GM10248 (cell line): ENCODE results near the gene HSD17B4.
"Not testable (repeated sequence)": the region's sequence is repeated elsewhere in the genome, so short reads cannot be mapped to it uniquely, and the experiment has no call there.

Experiments used
- CTCF ChIA-PET: fragments of 300-600 bp; sonication (Branson Sonifier 250); formaldehyde crosslinking; extraction: SDS; loops from one replicate; lab custom pipeline; 2021; ENCODE audit warnings: antibody characterized with exemption; lab: Yijun Ruan, JAX
- POLR2A ChIA-PET: fragments of 350-650 bp; sonication (Branson Sonifier 250); formaldehyde crosslinking; extraction: SDS; loops from one replicate; lab custom pipeline; 2020; ENCODE audit warnings: antibody characterized with exemption; lab: Yijun Ruan, JAX
- DNase-seq: peaks from one replicate; pipeline ENCODE4 v3.0.0; 2012; ENCODE audit errors: extremely low spot score
- CTCF ChIP-seq: IDR thresholded peaks from 2 replicates; pipeline ENCODE4 v1.5.1; 2012; ENCODE audit warnings: mild to moderate bottlenecking, low read depth; ENCODE audit errors: extremely low read depth, missing control alignments, control extremely low read depth

The HSD17B4 gene

GRCh38 chr5:119409235-119409815 lies 43.0 kb upstream of the HSD17B4 start:
- ChIA-PET POLR2A (no interaction called here), CTCF (interaction anchor here (0.5 to 10.2 kb wide), 21 partner anchors 9 to 423 kb away, joined by 3 to 171 read pairs (median 4); partner anchors contain the start of genes DTWD2 and TNFAIP8)
- no peak for DNase-seq
- TF ChIP-seq CTCF, result peak; percentile 50

DNA sequence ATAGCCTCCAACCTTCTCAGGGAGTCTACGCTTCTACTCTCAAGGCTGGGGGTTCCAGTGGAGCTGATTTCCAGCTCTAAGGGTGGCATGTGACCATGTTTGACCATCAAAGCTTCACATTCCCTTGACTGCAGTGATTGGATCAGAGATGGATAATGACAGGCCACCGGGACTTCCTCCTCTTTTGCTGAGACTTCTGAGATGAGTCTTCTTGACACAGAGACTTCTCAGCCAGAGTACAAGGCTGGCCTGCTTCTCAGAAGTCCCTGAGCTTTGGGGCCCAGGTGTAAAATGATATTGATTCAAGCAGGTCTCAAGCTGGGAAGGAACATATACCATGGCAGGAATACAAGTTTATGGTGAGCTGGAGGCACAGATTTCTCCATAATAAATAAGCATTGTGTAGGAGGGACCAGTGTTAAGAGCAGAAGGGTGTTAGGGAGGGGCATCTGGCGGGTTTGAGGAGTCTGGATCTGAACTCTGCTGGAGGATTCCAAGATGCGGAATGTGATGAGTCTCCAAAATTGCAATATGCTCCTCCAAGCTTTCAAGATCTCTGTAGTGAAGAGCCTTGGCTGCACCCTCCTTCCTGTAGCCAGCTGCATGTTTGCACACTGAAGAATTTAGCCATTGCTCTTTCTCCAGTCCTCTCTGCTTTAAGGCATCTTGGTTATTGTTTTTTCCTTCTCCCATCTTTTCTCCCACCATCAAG lies 41.7 kb upstream of the HSD17B4 start:
- TF ChIP-seq CTCF, result no peak
- DNase-seq, result no peak
- ChIA-PET POLR2A (interaction anchor here (1.5 kb wide), 1 partner anchor 43 kb away, joined by 4 read pairs; no protein-coding TSS in a partner anchor), CTCF (interaction anchor here (0.8 to 10.2 kb wide), 37 partner anchors 8 to 424 kb away, joined by 3 to 171 read pairs (median 10); partner anchors contain the start of genes DMXL1, DTWD2 and TNFAIP8)

- peak; percentile 91 for TF ChIP-seq CTCF
- ChIA-PET CTCF (interaction anchor here (0.8 to 10.2 kb wide), 64 partner anchors 11 to 552 kb away, joined by 3 to 171 read pairs (median 6); partner anchors contain the start of genes DMXL1, DTWD2 and TNFAIP8), POLR2A (interaction anchor here (1.5 kb wide), 1 partner anchor 44 kb away, joined by 4 read pairs; no protein-coding TSS in a partner anchor)
- peak; percentile 45 for DNase-seq
Observed at GRCh38 chr5:119411361-119412278, 40.7 kb upstream of the HSD17B4 start.

- DNase-seq, result no peak
- ChIA-PET POLR2A (no interaction called here), CTCF (interaction anchor here (0.7 to 10.2 kb wide), 66 partner anchors 10 to 553 kb away, joined by 3 to 171 read pairs (median 6); partner anchors contain the start of genes DMXL1, DTWD2 and TNFAIP8)
- no peak for TF ChIP-seq CTCF
Observed at GRCh38 chr5:119412279-119413227, 39.7 kb upstream of the HSD17B4 start.

DNA sequence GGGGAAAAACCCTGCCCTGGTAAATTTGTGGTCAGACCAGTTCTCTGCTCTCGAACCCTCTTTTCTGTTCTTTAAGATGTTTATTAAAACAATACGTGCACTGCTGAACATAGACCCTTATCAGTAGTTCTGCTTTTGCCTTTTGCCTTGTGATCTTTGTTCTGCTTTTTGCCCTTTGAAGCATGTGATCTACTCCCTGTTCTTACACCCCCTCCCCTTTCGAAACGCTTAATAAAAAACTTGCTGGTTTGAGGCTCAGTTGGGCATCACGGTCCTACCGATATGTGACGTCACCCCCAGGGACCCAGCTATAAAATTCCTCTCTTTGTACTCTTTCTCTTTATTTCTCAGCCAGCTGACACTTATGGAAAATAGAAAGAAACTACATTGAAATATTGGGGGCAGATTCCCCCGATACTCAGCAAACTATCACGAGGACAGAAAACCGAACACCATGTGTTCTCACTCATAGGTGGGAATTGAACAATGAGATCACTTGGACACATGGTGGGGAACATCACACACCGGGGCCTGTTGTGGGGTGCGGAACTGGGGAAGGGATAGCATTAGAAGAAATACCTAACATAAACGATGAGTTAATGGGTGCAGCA lies 38.1 kb upstream of the HSD17B4 start:
- DNase-seq, POLR2A ChIA-PET: not testable (repeated sequence)
- CTCF ChIA-PET, result interaction anchor here (1.1 to 10.2 kb wide), 7 partner anchors 8 to 428 kb away, joined by 3 to 171 read pairs (median 35); partner anchors contain the start of gene DTWD2
